ENCODE data around the gene ARHGAP26. TPM values are rescaled to one million over a fixed set of nuclear protein-coding genes. Genes with fewer than 3 reads are reported as not detected.

ARHGAP26 gene
- total RNA-seq, 1 donor from 2014 or later = 35.4 TPM

DNA sequence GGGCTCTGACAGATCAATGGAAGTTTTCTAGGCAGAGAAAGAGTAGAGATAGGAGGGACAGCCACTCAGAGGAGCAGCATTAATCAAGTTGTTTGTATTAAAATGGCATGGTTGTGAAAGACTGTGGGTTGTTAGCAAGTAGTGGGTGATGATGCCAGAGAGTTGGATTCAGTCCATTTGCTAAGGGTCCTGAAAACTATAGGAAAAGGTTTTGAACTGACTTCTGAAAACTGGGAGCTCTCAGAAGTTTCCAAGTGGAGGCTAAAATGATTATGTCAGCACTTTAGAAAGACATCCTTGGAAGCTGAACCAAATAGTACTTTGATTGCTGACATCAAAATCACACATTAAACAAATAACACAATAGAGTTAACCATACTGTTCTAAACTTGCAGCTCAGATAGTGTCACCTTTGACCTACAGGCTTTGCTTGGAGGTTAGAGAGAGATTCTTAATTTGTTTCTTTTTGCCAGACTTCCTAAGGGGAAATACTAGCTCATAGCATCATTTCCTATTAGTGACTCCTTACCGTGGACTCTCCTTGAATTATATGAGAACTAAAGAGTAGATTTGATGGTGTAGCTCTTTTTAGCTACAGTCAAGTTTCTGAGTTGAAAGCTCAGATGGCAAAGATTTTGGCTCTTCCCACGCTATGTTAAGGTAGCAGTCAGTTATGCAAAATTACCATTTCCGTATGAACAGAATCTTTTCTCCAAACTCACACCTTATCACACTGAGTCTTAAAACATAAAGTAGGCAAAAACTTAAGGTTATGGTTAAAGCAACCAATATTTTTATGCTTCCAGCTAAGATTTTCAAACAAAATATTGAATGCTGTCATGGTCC is 356.2 kb downstream of the ARHGAP26 start:
- TF ChIP-seq, protein P1, sequence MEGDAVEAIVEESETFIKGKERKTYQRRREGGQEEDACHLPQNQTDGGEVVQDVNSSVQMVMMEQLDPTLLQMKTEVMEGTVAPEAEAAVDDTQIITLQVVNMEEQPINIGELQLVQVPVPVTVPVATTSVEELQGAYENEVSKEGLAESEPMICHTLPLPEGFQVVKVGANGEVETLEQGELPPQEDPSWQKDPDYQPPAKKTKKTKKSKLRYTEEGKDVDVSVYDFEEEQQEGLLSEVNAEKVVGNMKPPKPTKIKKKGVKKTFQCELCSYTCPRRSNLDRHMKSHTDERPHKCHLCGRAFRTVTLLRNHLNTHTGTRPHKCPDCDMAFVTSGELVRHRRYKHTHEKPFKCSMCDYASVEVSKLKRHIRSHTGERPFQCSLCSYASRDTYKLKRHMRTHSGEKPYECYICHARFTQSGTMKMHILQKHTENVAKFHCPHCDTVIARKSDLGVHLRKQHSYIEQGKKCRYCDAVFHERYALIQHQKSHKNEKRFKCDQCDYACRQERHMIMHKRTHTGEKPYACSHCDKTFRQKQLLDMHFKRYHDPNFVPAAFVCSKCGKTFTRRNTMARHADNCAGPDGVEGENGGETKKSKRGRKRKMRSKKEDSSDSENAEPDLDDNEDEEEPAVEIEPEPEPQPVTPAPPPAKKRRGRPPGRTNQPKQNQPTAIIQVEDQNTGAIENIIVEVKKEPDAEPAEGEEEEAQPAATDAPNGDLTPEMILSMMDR (IDR thresholded peaks at IDR 0.05) = no peak
- no peaks in the 10 kb centered on the region for H3K9me3 ChIP-seq
- intact Hi-C loops (cut with DNase I) = no loop called here
- no peak overlapping the region for H3K4me3 ChIP-seq
- ATAC-seq (no peak), DNase-seq (no peak)
- H3K27ac ChIP-seq = no peak overlapping the region
- no peaks in the 10 kb centered on the region for H3K36me3 ChIP-seq
- H3K4me1 ChIP-seq = peaks cover 12% of the 10 kb centered on the region
- no peaks in the 10 kb centered on the region for H3K27me3 ChIP-seq

DNA sequence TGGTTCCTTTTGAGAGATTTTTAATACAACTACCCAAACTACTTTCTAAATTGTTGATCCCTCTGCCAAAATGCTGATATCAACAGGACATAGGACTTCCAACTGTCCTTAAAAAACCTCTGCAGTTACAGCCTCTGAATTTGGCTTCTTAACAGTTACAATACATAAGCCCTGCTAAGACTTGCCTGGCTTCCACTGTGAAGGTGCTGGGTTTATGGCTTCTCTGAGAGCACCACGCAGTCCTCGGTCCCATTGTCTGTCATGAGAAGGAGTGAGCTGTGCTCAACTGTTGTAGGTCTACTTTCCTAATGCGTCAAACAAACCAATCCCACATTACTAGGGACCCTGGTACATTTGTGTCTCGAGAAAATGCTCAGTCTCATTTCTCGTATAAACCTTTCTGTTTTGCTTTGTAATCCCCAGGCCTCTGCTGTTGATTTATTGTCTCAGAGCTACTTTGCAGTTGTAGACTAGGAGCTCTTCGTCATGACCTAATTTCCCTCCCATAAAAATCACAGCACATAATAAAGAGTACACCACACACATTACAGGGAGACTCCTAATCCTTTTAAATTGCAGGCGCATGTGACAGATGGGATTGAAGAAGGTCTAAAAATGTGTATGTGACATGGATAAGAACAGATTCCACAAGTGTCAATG is 358.4 kb downstream of the ARHGAP26 start:
- Histone ChIP-seq H3K4me3 (no peak overlapping the region), H3K4me1 (peaks cover 26% of the 10 kb centered on the region), H3K27ac (no peak overlapping the region), H3K9me3 (no peaks in the 10 kb centered on the region), H3K36me3 (no peaks in the 10 kb centered on the region), H3K27me3 (no peaks in the 10 kb centered on the region)
- no peak for ATAC-seq
- intact Hi-C loops (cut with DNase I) = no loop called here
- TF ChIP-seq, protein P1 (IDR thresholded peaks at IDR 0.05) = no peak
- DNase-seq = no peak

DNA sequence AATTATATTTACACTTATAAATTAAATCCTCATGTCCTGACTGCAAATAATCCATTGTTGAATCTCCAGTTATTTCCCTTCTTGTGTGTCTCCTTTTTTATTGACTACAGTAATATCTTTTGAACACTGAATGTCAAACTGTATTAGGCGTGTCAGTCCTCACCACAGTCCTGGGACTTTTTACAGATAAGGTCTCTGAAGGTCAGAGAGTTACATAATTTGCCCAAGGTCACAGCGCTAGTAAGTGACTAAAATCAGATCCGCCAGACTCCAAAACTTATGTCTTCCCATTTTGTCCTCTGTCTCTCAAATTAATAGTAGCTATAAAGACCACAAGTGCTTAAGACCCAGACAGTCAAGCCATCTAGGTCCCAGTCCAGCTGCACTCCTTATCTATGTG is 359.0 kb downstream of the ARHGAP26 start:
- H3K4me3 ChIP-seq = no peak overlapping the region
- intact Hi-C loops (cut with DNase I) = no loop called here
- ATAC-seq (no peak), DNase-seq (no peak)
- H3K36me3 ChIP-seq = peaks cover 4% of the 10 kb centered on the region
- no peaks in the 10 kb centered on the region for H3K27me3 ChIP-seq
- no peak overlapping the region for H3K27ac ChIP-seq
- no peaks in the 10 kb centered on the region for H3K9me3 ChIP-seq
- H3K4me1 ChIP-seq = peaks cover 29% of the 10 kb centered on the region
- TF ChIP-seq, protein P1 (IDR thresholded peaks at IDR 0.05) = no peak

DNA sequence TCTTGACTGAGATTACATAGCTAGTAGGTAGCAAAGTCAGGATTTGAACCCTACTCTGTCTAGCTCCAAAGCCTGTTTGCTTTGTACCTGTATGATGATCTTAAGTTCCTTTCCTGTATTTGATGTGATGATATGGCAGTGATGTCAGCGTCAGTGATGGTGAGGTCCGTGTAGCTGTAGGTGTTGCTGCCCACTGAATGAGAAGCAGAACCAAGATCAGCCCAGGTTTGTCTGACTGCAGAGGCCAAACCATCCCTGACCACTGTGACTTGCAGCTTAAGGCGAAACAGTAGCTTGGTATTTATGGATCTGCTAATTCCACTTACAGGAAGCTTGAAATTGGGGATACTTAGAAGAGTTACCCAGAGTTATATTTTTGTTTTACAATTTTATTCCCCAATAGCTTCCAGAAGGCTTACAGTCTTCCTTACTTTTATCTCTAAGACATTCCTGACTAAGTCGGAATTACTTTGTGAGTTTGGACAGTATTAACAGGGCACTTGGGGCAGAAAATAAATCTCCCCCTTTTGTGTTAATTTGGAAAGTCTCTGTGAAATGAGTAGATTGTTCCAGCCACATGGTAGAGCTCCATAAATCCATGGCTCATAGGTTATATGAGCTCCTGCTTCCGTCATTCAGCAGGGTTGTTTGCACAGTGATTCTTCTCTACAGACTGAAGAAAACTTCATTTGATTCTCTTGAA is 359.9 kb downstream of the ARHGAP26 start:
- no peak overlapping the region for H3K27ac ChIP-seq
- H3K4me1 ChIP-seq = peaks cover 29% of the 10 kb centered on the region

DNA sequence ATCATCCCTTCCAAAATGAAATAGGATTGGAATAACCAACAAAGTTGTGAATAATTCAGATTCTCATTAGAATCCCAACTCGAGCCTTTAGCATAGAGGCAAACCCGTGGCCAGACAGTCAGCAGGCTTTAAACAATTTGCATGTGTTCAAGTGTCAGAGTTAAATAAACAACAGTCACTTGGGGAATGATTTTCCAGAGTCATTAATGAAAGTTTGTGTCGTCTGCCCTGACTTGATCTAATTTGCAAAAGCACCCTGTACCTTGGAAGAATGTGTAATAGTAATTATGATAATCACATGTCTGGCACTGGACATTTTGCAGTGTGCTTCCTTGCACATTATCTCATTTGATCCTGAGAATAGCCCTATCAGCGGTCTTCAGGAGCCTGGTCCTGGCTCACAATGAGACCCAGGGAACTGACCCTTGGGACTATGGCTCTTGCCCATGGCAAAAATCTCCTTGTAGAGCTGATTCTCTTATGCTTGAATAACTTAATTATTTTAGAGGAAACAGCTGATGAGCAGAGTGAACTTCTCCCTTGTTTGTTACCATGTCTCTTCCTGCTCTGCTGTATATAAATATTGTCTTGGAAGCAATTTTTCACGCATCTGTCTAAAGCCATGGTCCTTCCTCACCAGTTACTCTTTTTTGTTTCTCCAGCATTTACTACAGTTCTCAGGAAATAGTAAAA is 360.6 kb downstream of the ARHGAP26 start:
- TF ChIP-seq, protein P1 (IDR thresholded peaks at IDR 0.05) = no peak
- H3K4me1 ChIP-seq = peaks cover 28% of the 10 kb centered on the region

More for the DNA sequence above, 359.9 kb downstream of the ARHGAP26 start:
- DNase-seq (no peak), ATAC-seq (no peak)
- Histone ChIP-seq H3K9me3 (no peaks in the 10 kb centered on the region), H3K36me3 (peaks cover 13% of the 10 kb centered on the region), H3K4me3 (no peak overlapping the region), H3K27me3 (no peaks in the 10 kb centered on the region)
- intact Hi-C loops (cut with DNase I) = no loop called here
- TF ChIP-seq, protein P1 (IDR thresholded peaks at IDR 0.05) = no peak

More for the DNA sequence above, 360.6 kb downstream of the ARHGAP26 start:
- DNase-seq (no peak), ATAC-seq (no peak)
- H3K9me3 ChIP-seq = no peaks in the 10 kb centered on the region
- H3K4me3 ChIP-seq = no peak overlapping the region
- intact Hi-C loops (cut with DNase I) = no loop called here
- H3K27me3 ChIP-seq = no peaks in the 10 kb centered on the region
- H3K36me3 ChIP-seq = peaks cover 13% of the 10 kb centered on the region
- H3K27ac ChIP-seq = no peak overlapping the region
